RWPE1 (cell line): ENCODE data around the gene POLR2I.

Source experiments
- CTCF ChIA-PET: fragments of 350-600 bp; sonication (Branson Sonifier 250); formaldehyde crosslinking; extraction: SDS; loops from one replicate; lab custom pipeline; 2021; lab: Yijun Ruan, JAX
- POLR2A ChIA-PET: fragments of 400-600 bp; formaldehyde crosslinking; extraction: SDS; loops from one replicate; lab custom pipeline; 2020; ENCODE audit warnings: antibody characterized with exemption; ENCODE audit not compliant: low non-redundant PET; lab: Yijun Ruan, JAX
- DNase-seq: peaks from one replicate; pipeline ENCODE4 v3.0.0; 2012; ENCODE audit warnings: low spot score
- H3K27ac ChIP-seq: fragments of 450-650 bp; 2 replicates; pipeline ENCODE4 v1.5.1; 2017
- CTCF ChIP-seq: fragments of 450-650 bp; conservative IDR thresholded peaks from 2 replicates; pipeline ENCODE4 v1.5.1; 2017; ENCODE audit warnings: low read depth, mild to moderate bottlenecking

POLR2I gene

GRCh38 chr19:36067681-36068080, 47.0 kb downstream of the POLR2I start:
- ChIA-PET POLR2A (interaction anchor here (0.5 kb wide), 1 partner anchor 11 kb away, joined by 3 read pairs; no protein-coding TSS in a partner anchor), CTCF (no interaction called here)
- no peak for TF ChIP-seq CTCF
- no peak overlapping the region for H3K27ac ChIP-seq
- DNase-seq, result no peak

GRCh38 chr19:36064826-36065225, 49.8 kb downstream of the POLR2I start:
- CTCF ChIA-PET, result no interaction called here

More at GRCh38 chr19:36064826-36065225, 49.8 kb downstream of the POLR2I start:
- POLR2A ChIA-PET, result no interaction called here
- no peak for TF ChIP-seq CTCF
- no peak for DNase-seq
- no peak overlapping the region for H3K27ac ChIP-seq
